Sciatic nerve (tissue), 2 donors: ENCODE data around the gene ATP9B. TPM values are rescaled to one million over a fixed set of nuclear protein-coding genes. Genes with fewer than 3 reads are reported as not detected.
A peak's percentile ranks its signal among the peaks of the same experiment; 100 is the strongest.

ENCODE experiments used
- ATAC-seq: fragments of 200-7000 bp; cut with Tn5 transposase; one replicate; pipeline ENCODE4 v1.9.1; 2020; ENCODE audit warnings: mild to moderate bottlenecking, moderate library complexity
- DNase-seq: peaks from one replicate; pipeline ENCODE4 v3.0.0-alpha.2; 2020; ENCODE audit warnings: low spot score
- intact Hi-C: fragments of 100-400 bp; cut with DNase I; formaldehyde crosslinking; loops from one replicate; pipeline ENCODE4 v1.14.2; 2022
- total RNA-seq: library from RNA; stranded (reverse); fragmentation: NEBNext Ultra II Directional; extraction: Animal tissue kit (Norgen Biotek cat#: 25700); gene quantifications from one replicate; pipeline ENCODE4 v1.2.1, GENCODE V29; 2021
- donor health status: DM: no; HTN: no; CAD: no.
- donor health status: DM: no; HTN: no; CAD: no.

Gene ATP9B
- total RNA-seq = 67.4 TPM

- ATAC-seq (peak; percentile 99), DNase-seq (peak; percentile 99)
- intact Hi-C loops = no loop called here
Measured at GRCh38 chr18:79068937-79069716, at the start of gene ATP9B. Gene ATP9B, plus strand, starts transcription at chr18:79069394. Its CDS starts 17 bp downstream, at chr18:79069411.

GRCh38 chr18:79019881-79020280, 49.3 kb upstream of the ATP9B start:
- DNase-seq (no peak), ATAC-seq (no peak)
- intact Hi-C loops = no loop called here

GRCh38 chr18:79022603-79023002, 46.6 kb upstream of the ATP9B start:
- ATAC-seq (no peak), DNase-seq (no peak)
- intact Hi-C loops = no loop called here

GRCh38 chr18:79026491-79026890, 42.7 kb upstream of the ATP9B start:
- intact Hi-C loops = no loop called here
- no peak for ATAC-seq

GRCh38 chr18:79030680-79031079, 38.5 kb upstream of the ATP9B start:
- ATAC-seq = no peak
- DNase-seq = no peak
- intact Hi-C loops = no loop called here

More at GRCh38 chr18:79026491-79026890, 42.7 kb upstream of the ATP9B start:
- no peak for DNase-seq

- DNase-seq (no peak), ATAC-seq (no peak)
- intact Hi-C loops = no loop called here
Measured at GRCh38 chr18:79042276-79042675, 26.9 kb upstream of the ATP9B start.

- DNase-seq (no peak), ATAC-seq (no peak)
- intact Hi-C loops = no loop called here
Measured at GRCh38 chr18:79043288-79043687, 25.9 kb upstream of the ATP9B start.

- intact Hi-C loops = no loop called here
- DNase-seq = no peak
- no peak for ATAC-seq
Measured at GRCh38 chr18:79046522-79046921, 22.7 kb upstream of the ATP9B start.

- DNase-seq (no peak), ATAC-seq (no peak)
- intact Hi-C loops = no loop called here
Measured at GRCh38 chr18:79047556-79048244, 21.5 kb upstream of the ATP9B start.

GRCh38 chr18:79048245-79048632, 21.0 kb upstream of the ATP9B start:
- ATAC-seq (no peak), DNase-seq (no peak)
- intact Hi-C loops = no loop called here

GRCh38 chr18:79049506-79049905, 19.7 kb upstream of the ATP9B start:
- intact Hi-C loops = no loop called here
- ATAC-seq (no peak), DNase-seq (no peak)

- ATAC-seq = no peak
- intact Hi-C loops = no loop called here
- DNase-seq = no peak
Measured at GRCh38 chr18:79050005-79050404, 19.2 kb upstream of the ATP9B start.

- DNase-seq = no peak
- intact Hi-C loops = no loop called here
- no peak for ATAC-seq
Measured at GRCh38 chr18:79056827-79057367, 12.3 kb upstream of the ATP9B start.

- no peak for ATAC-seq
- DNase-seq = no peak
- intact Hi-C loops = no loop called here
Measured at GRCh38 chr18:79058007-79058406, 11.2 kb upstream of the ATP9B start.

GRCh38 chr18:79062806-79063205, 6.4 kb upstream of the ATP9B start:
- ATAC-seq (no peak), DNase-seq (no peak)
- intact Hi-C loops = no loop called here

- ATAC-seq (no peak), DNase-seq (no peak)
- intact Hi-C loops = no loop called here
Measured at GRCh38 chr18:79064228-79064627, 5.0 kb upstream of the ATP9B start.

- ATAC-seq (no peak), DNase-seq (no peak)
- intact Hi-C loops = no loop called here
Measured at GRCh38 chr18:79065802-79066201, 3.4 kb upstream of the ATP9B start.

- no peak for DNase-seq
- intact Hi-C loops = no loop called here
- no peak for ATAC-seq
Measured at GRCh38 chr18:79067611-79068010, 1.6 kb upstream of the ATP9B start.

GRCh38 chr18:79068341-79068936, 755 bp upstream of the ATP9B start:
- ATAC-seq (no peak), DNase-seq (no peak)
- intact Hi-C loops = no loop called here

GRCh38 chr18:79069717-79070151, 540 bp downstream of the ATP9B start:
- intact Hi-C loops = no loop called here
- DNase-seq = no peak
- no peak for ATAC-seq
